ENCODE measurements around the gene FPGS.

- TF ChIP-seq CTCF (IDR thresholded peaks at IDR 0.05; ENCODE audit: low read depth, low read length, missing input control) (no peak), RAD21 (IDR thresholded peaks at IDR 0.05) (no peak), REST (IDR thresholded peaks at IDR 0.05) (no peak), YY1 (IDR thresholded peaks at IDR 0.05) (no peak), TAF1 (conservative IDR thresholded peaks at IDR 0.05) (no peak), JUND (IDR thresholded peaks at IDR 0.05) (no peak)
- TF ChIP-seq, protein P1, sequence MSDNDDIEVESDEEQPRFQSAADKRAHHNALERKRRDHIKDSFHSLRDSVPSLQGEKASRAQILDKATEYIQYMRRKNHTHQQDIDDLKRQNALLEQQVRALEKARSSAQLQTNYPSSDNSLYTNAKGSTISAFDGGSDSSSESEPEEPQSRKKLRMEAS (IDR thresholded peaks at IDR 0.05): no peak
Measured at GRCh38 chr9:127812011-127812410, 9.3 kb downstream of the FPGS start.

Data from liver (tissue), 3 donors.